Fibroblast of lung (primary cell): ENCODE data around the gene NPAS4. TPM values are rescaled to one million over a fixed set of nuclear protein-coding genes. Genes with fewer than 3 reads are reported as not detected.

Experiments used
- DNase-seq, 2 donors: peaks; one replicate each; pipeline versions ENCODE4 v3.0.0 to v3.0.0-alpha.2; 2010; ENCODE audit warnings: low read depth in 2 of 2
- H2AFZ ChIP-seq: 2 replicates; pipeline ENCODE4 v1.5.1; 2012; ENCODE audit warnings: low read length, control low read depth, inconsistent platforms
- H3K27ac ChIP-seq: 2 replicates; pipeline ENCODE4 v1.5.1; 2011; ENCODE audit warnings: low read length, control low read depth; ENCODE audit not compliant: insufficient read depth
- H3K27me3 ChIP-seq: 2 replicates; pipeline ENCODE4 v1.5.1; 2011; ENCODE audit warnings: mild to moderate bottlenecking, low read length; ENCODE audit not compliant: control insufficient read depth, insufficient read depth
- H3K36me3 ChIP-seq: 2 replicates; pipeline ENCODE4 v1.5.1; 2011; ENCODE audit warnings: low read length; ENCODE audit not compliant: control insufficient read depth, insufficient read depth
- H3K4me1 ChIP-seq: 2 replicates; pipeline ENCODE4 v1.5.1; 2011; ENCODE audit warnings: low read length; ENCODE audit not compliant: control insufficient read depth, insufficient read depth; ENCODE audit errors: extremely low read depth
- H3K4me2 ChIP-seq: 2 replicates; pipeline ENCODE4 v1.5.1; 2011; ENCODE audit warnings: low read length, control low read depth; ENCODE audit not compliant: insufficient read depth; ENCODE audit errors: extremely low read depth
- H3K4me3 ChIP-seq, 4 experiments: fragments of 200-600 bp in 1 of 4; sonication (generic) in 1 of 4; replicated peaks in 1 of 4; 2 replicates each; pipeline ENCODE4 v1.5.1; 2011 to 2016; ENCODE audit warnings: low read length in 4 of 4, low read depth in 3 of 4, mild to moderate bottlenecking in 3 of 4, control low read depth in 2 of 4, inconsistent platforms in 1 of 4, mixed read lengths in 1 of 4; ENCODE audit not compliant: insufficient read depth in 1 of 4; ENCODE audit errors: control extremely low read depth in 1 of 4
- H3K79me2 ChIP-seq: 2 replicates; pipeline ENCODE4 v1.5.1; 2012; ENCODE audit warnings: mild to moderate bottlenecking, low read length, inconsistent platforms; ENCODE audit not compliant: control insufficient read depth, insufficient read depth
- H3K9ac ChIP-seq: 2 replicates; pipeline ENCODE4 v1.5.1; 2011; ENCODE audit warnings: mild to moderate bottlenecking, low read length, control low read depth; ENCODE audit not compliant: insufficient read depth
- H3K9me3 ChIP-seq: 2 replicates; pipeline ENCODE4 v1.5.1; 2012; ENCODE audit warnings: low read depth, low read length; ENCODE audit not compliant: control insufficient read depth, insufficient read depth
- H4K20me1 ChIP-seq: 2 replicates; pipeline ENCODE4 v1.5.1; 2011; ENCODE audit warnings: low read length; ENCODE audit not compliant: control insufficient read depth, insufficient read depth; ENCODE audit errors: extremely low read depth
- CTCF ChIP-seq, 2 donors: IDR thresholded peaks in 1 of 2; conservative IDR thresholded peaks in 1 of 2; 1 replicate in 1 of 2; 2 replicates in 1 of 2; pipeline ENCODE4 v1.5.1; 2011 to 2012; ENCODE audit warnings: low read length in 2 of 2, control low read depth in 1 of 2, inconsistent platforms in 1 of 2, low read depth in 1 of 2, mild to moderate bottlenecking in 1 of 2
- EZH2 ChIP-seq: IDR thresholded peaks from 2 replicates; pipeline ENCODE4 v1.5.1; 2012; ENCODE audit warnings: low read length, control low read depth, mild to moderate bottlenecking; ENCODE audit errors: missing control alignments
- polyA plus RNA-seq, 2 donors: library from polyadenylated mRNA; depleted of rRNA in 1 of 2; stranded (reverse) in 1 of 2; unstranded in 1 of 2; fragments of >200 nt; gene quantifications; 2 replicates each; pipeline ENCODE4 v1.2.1, GENCODE V29; 2011 to 2012; ENCODE audit warnings: missing spikeins in 1 of 2
- total RNA-seq: library from RNA; depleted of rRNA; stranded (reverse); fragments of >200 nt; gene quantifications from 2 replicates; pipeline ENCODE4 v1.2.1, GENCODE V29; 2014

Gene NPAS4
- total and polyA plus RNA-seq, 2 donors (not counting 1 experiment from before 2014, with no cell fraction given), result 0.16 TPM; not detected in 1

- no peak overlapping the region for H3K27ac ChIP-seq
- peaks cover 9% of the 10 kb centered on the region for H3K36me3 ChIP-seq
- H3K79me2 ChIP-seq, result peaks cover 5% of the 10 kb centered on the region
- TF ChIP-seq EZH2 (no peak), CTCF (conservative IDR thresholded peaks at IDR 0.05 in 1 of 2, IDR thresholded peaks at IDR 0.05 in 1 of 2; ENCODE audit: low read depth in 1 of 2, low read length in 2 of 2) (no peak)
- H3K9ac ChIP-seq, result no peak overlapping the region
- no peaks in the 10 kb centered on the region for H3K27me3 ChIP-seq
- H3K4me3 ChIP-seq, result no peak overlapping the region
- H3K9me3 ChIP-seq, result no peaks in the 10 kb centered on the region
- H4K20me1 ChIP-seq, result no peaks in the 10 kb centered on the region
- H2AFZ ChIP-seq, result no peak overlapping the region
- no peak overlapping the region for H3K4me2 ChIP-seq
- peaks cover 3% of the 10 kb centered on the region for H3K4me1 ChIP-seq
- no peak for DNase-seq
Observed at GRCh38 chr11:66475349-66476172, 54.7 kb downstream of the NPAS4 start.

Other genes with a start within 250 kb of the NPAS4 start
- gene KLC2, start 163.3 kb upstream of the NPAS4 start, total RNA-seq, result 17.3 and 17.5 TPM in 2 replicates
- gene KLC2, start 163.3 kb upstream of the NPAS4 start, polyA plus RNA-seq, result 7.4 and 10.1 TPM in 2 replicates
- 43.7 and 63.6 TPM in 2 replicates for gene RAB1B, start 152.4 kb upstream of the NPAS4 start, total RNA-seq
- 140 and 221 TPM in 2 replicates for gene RAB1B, start 152.4 kb upstream of the NPAS4 start, polyA plus RNA-seq
- gene CNIH2, start 142.9 kb upstream of the NPAS4 start, total RNA-seq, result 0.17 TPM in 1 of 2 replicates, not detected in the other
- 0.57 and 1.4 TPM in 2 replicates for gene CNIH2, start 142.9 kb upstream of the NPAS4 start, polyA plus RNA-seq
- gene YIF1A, start 131.9 kb upstream of the NPAS4 start, total RNA-seq, result 134 and 167 TPM in 2 replicates
- 160 and 161 TPM in 2 replicates for gene YIF1A, start 131.9 kb upstream of the NPAS4 start, polyA plus RNA-seq
- gene TMEM151A, start 129.1 kb upstream of the NPAS4 start, total RNA-seq, result under 0.01 TPM in 2 replicates
- gene TMEM151A, start 129.1 kb upstream of the NPAS4 start, polyA plus RNA-seq, result not detected in 2 replicates
- 52.6 and 95.6 TPM in 2 replicates for gene CD248, start 104.0 kb upstream of the NPAS4 start, total RNA-seq
- 98.8 and 132 TPM in 2 replicates for gene CD248, start 104.0 kb upstream of the NPAS4 start, polyA plus RNA-seq
- gene RIN1, start 84.6 kb upstream of the NPAS4 start, total RNA-seq, result 12.6 and 22.1 TPM in 2 replicates
- 6.3 and 10.6 TPM in 2 replicates for gene RIN1, start 84.6 kb upstream of the NPAS4 start, polyA plus RNA-seq
- gene BRMS1, start 75.9 kb upstream of the NPAS4 start, total RNA-seq, result 43.9 and 50.6 TPM in 2 replicates
- 25.7 and 41.6 TPM in 2 replicates for gene BRMS1, start 75.9 kb upstream of the NPAS4 start, polyA plus RNA-seq
- 34.7 and 48.9 TPM in 2 replicates for gene B4GAT1, start 73.4 kb upstream of the NPAS4 start, total RNA-seq
- gene B4GAT1, start 73.4 kb upstream of the NPAS4 start, polyA plus RNA-seq, result 13.1 and 15.7 TPM in 2 replicates
- gene SLC29A2, start 49.3 kb upstream of the NPAS4 start, total RNA-seq, result under 0.01 and 0.17 TPM in 2 replicates
- gene SLC29A2, start 49.3 kb upstream of the NPAS4 start, polyA plus RNA-seq, result 0.15 and 1.7 TPM in 2 replicates
- gene MRPL11, start 17.8 kb downstream of the NPAS4 start, total RNA-seq, result 32.7 and 39.3 TPM in 2 replicates
- gene MRPL11, start 17.8 kb downstream of the NPAS4 start, polyA plus RNA-seq, result 35.7 and 55.9 TPM in 2 replicates
- 16.2 and 20.3 TPM in 2 replicates for gene PELI3, start 45.9 kb downstream of the NPAS4 start, total RNA-seq
- 5.0 and 5.1 TPM in 2 replicates for gene PELI3, start 45.9 kb downstream of the NPAS4 start, polyA plus RNA-seq
- 28.2 and 39.6 TPM in 2 replicates for gene DPP3, start 59.4 kb downstream of the NPAS4 start, total RNA-seq
- gene DPP3, start 59.4 kb downstream of the NPAS4 start, polyA plus RNA-seq, result 33.6 and 42.1 TPM in 2 replicates
- 20.3 and 20.5 TPM in 2 replicates for gene BBS1, start 89.6 kb downstream of the NPAS4 start, total RNA-seq
- gene BBS1, start 89.6 kb downstream of the NPAS4 start, polyA plus RNA-seq, result 11.6 and 16.5 TPM in 2 replicates
- gene ZDHHC24, start 125.0 kb downstream of the NPAS4 start, total RNA-seq, result 8.7 and 11.6 TPM in 2 replicates
- 5.1 and 6.0 TPM in 2 replicates for gene ZDHHC24, start 125.0 kb downstream of the NPAS4 start, polyA plus RNA-seq
- under 0.01 TPM in 1 of 2 replicates, not detected in the other for gene ACTN3, start 125.9 kb downstream of the NPAS4 start, total RNA-seq
- 0.02 TPM in 1 of 2 replicates, not detected in the other for gene ACTN3, start 125.9 kb downstream of the NPAS4 start, polyA plus RNA-seq
- gene CTSF, start 147.6 kb downstream of the NPAS4 start, total RNA-seq, result 26.6 and 55.0 TPM in 2 replicates
- gene CTSF, start 147.6 kb downstream of the NPAS4 start, polyA plus RNA-seq, result 8.6 and 17.1 TPM in 2 replicates
- gene CCDC87, start 172.0 kb downstream of the NPAS4 start, total RNA-seq, result 0.26 and 0.33 TPM in 2 replicates
- gene CCDC87, start 172.0 kb downstream of the NPAS4 start, polyA plus RNA-seq, result 0.11 and 0.15 TPM in 2 replicates
- gene CCS, start 172.2 kb downstream of the NPAS4 start, total RNA-seq, result 41.6 and 42.4 TPM in 2 replicates
- gene CCS, start 172.2 kb downstream of the NPAS4 start, polyA plus RNA-seq, result 16.9 and 22.5 TPM in 2 replicates
- 14.1 and 27.6 TPM in 2 replicates for gene RBM14, start 195.6 kb downstream of the NPAS4 start, total RNA-seq
- gene RBM14, start 195.6 kb downstream of the NPAS4 start, polyA plus RNA-seq, result 13.2 and 25.4 TPM in 2 replicates
- gene RBM4, start 217.7 kb downstream of the NPAS4 start, total RNA-seq, result 91.2 and 105 TPM in 2 replicates
- gene RBM4, start 217.7 kb downstream of the NPAS4 start, polyA plus RNA-seq, result 161 and 193 TPM in 2 replicates